ENCODE data around the gene RALGPS1.

The RALGPS1 gene

GRCh38 chr9:127216210-127216887, 301.8 kb downstream of the RALGPS1 start:
- DNase-seq: no peak

DNA sequence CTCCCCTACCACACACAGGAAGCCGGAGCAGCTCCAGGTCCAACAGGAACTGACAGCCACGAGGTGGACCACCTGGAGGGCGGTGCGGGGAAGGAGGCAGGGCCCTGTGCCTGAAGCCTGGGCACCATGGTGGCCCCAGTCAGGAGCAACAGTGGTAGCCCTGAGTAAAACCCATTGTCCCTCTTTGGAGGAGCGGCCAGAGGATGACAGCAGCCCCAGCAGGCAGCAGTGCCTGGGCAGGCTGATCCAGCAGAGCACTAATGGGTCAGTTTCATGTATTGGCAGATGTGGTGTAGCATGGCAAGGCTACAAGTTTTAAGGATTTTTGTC, 302.3 kb downstream of the RALGPS1 start:
- DNase-seq: no peak

GRCh38 chr9:127218818-127219217, 304.2 kb downstream of the RALGPS1 start:
- DNase-seq: no peak

DNA sequence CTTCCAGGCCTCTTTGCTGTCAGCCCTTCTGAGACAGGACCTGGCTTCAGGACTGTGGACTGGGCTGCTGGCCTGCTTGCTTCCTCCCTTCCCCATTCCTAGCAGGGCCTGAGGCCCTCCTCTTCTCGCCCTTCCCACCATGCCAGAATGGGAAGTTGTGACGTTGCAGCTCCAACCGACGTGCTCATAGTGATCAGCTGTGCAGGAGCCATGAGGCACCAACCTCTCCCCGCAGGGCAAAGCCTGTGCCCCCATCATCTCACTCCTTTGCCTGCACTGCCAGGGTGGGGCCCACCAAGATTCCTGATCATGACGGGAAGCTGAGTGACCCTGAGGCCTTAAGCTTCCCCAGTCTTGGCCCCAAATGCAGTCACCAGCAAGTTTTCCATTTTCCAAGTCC, 304.9 kb downstream of the RALGPS1 start:
- DNase-seq: no peak

DNA sequence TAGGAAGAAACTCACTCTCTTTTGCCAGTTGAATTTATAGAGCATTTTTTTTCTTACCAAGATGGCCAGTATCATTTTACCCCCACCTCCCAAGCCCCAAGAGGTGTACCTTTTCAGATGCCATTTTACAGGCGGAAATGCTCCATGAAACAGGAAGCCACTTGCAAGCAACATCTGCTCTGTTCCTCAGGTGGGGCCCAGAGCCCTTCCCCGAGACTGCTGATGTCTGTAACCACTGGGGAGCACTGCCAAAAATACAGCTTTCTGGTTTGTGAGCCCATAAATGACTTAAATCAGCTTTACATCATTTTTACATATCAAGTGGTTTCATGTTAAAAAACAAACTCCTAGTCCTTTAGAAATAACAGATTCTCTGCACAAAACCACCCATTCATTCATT, 307.1 kb downstream of the RALGPS1 start:
- no peak for DNase-seq

- DNase-seq: no peak
Measured at GRCh38 chr9:127222388-127223095, 308.0 kb downstream of the RALGPS1 start.

DNA sequence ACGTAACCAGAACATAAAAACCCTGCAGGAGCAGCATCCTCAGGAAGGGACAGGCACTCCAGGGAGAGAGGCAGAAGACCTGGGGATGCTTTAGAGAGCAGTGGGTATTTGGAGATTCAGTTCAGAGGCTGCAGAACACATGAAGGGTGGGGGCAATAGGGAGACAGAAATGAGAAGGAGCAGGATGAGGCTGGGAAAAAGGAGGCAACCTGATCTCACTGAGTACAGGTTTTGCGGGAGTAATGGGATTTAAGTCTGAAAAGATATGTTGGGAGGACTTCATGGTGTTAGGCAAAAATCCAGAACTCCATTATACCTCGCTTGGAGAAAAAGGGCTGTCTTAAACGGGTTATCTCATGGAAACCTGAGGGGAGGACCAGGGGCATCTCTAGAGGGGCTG, 308.7 kb downstream of the RALGPS1 start:
- no peak for DNase-seq

DNA sequence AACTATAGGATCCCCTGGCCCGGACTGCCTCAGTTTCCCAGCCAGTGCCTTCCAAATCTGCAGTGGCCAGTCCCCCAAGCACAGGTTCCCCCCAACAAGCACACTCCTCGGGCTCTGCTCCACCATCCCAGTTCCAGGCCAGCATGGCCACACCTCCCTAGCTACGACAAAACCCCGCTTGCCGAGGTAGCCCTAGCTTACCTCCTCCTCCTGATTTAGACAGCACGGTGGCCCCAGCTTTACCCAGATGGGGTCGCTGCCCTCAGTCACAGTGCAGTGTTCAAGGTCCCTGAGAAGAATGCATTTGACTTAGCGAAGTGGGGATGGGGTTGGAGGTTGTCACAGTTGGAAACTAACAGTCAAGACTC, 309.2 kb downstream of the RALGPS1 start:
- DNase-seq: no peak

- peak; percentile 20 for DNase-seq
Measured at GRCh38 chr9:127224178-127224882, 309.7 kb downstream of the RALGPS1 start.

- no peak for DNase-seq
Measured at GRCh38 chr9:127224883-127225739, 310.5 kb downstream of the RALGPS1 start.

GRCh38 chr9:127225801-127226625, 311.4 kb downstream of the RALGPS1 start:
- no peak for DNase-seq

GRCh38 chr9:127229691-127230417, 315.3 kb downstream of the RALGPS1 start:
- no peak for DNase-seq

- DNase-seq: no peak
Measured at GRCh38 chr9:127231666-127232065, 317.1 kb downstream of the RALGPS1 start.

DNA sequence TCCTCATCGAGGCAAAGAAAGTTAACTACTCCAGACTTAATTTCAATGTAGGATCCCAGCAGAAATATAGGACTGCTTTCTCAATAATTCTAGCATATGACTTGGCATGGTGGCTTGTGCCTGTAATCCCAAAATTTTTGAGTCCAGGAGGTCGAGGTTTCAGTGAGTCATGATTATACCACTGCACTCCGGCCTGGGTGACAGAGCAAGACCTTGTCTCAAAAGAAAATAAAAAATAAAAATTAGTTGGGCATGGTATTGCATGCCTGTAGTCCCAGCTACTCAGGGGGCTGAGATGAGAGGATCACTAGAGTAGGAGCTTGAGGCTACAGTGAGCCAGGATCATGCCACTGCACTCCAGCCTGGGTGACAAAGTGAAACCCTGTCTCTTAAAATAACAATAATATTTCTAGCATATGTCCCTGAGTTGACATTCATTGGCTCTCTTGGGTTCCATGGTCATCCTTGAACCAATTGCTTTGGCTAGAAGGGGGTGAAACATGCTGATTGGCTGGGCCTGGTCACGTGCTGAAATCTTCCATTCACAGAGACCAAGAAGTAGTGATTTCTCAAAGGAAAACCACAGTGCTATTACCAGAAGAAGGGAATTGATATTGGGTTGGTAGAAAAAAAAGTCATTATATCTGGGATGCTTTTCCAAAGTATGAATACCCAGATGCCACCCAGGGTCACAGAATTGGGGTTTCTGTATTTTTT, 318.4 kb downstream of the RALGPS1 start:
- no peak for DNase-seq

- no peak for DNase-seq
Measured at GRCh38 chr9:127233550-127233949, 319.0 kb downstream of the RALGPS1 start.

GRCh38 chr9:127233989-127234388, 319.4 kb downstream of the RALGPS1 start:
- no peak for DNase-seq

DNA sequence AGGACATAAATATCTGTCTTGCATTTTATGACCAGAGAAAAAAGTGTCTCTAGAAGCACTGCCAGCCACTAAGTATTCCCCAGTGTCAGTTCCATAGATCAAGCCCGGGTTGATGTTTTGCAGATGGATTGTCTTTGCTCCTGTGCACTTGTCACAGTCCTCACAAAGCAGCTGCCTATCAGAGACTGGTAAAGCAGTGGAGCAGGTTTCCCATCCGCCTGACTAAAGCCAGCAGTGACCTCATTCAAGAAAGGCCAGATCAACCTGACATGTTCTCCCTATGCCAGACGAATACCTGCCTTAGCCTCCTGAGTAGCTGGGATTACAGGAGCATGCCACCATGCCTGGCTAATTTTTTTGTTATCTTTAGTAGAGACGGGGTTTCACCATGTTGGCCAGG, 323.2 kb downstream of the RALGPS1 start:
- DNase-seq: no peak

GRCh38 chr9:127241354-127241753, 326.8 kb downstream of the RALGPS1 start:
- no peak for DNase-seq

- peak; percentile 70 for DNase-seq
Measured at GRCh38 chr9:127244609-127245601, 330.3 kb downstream of the RALGPS1 start.

All from SIG-M5 (cell line).